HG03460 (cell line): ENCODE results near the gene LINC00632.
A peak's percentile ranks its signal among the peaks of the same experiment; 100 is the strongest.
"Not testable (repeated sequence)": the region's sequence is repeated elsewhere in the genome, so short reads cannot be mapped to it uniquely, and the experiment has no call there.

ENCODE experiments used
- ATAC-seq: cut with Tn5 transposase; IDR thresholded peaks from one replicate; pipeline ENCODE4 v1.9.1; 2021; ENCODE audit not compliant: unreplicated experiment

Gene LINC00632

DNA sequence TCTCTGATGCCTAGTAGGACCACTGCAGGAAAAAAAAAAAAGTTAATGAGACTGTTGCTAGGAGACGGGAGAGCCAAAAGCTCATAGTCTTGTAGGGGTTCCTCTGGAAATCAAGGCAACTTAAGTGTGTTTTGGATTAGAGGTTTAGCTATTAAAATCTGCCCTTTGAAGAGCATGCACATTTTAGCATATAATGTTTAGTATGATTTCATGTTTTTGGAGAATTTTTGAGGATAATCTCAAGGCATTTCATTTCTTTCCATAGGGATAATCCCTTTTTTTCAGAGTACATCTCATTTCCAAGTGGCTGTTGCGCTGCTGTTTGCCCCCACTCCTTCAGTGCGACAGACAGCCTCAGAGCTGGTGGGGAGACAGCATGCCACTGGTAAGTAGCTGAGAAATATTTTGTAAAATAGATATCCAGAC lies at the start of gene LINC00632:
Gene LINC00632 (plus strand): TSS at position 339 of the 426 bp plus-strand sequence.
- no peak for ATAC-seq

- ATAC-seq = no peak
Observed at GRCh38 chrX:140661643-140662042, 47.9 kb upstream of the LINC00632 start.

- no peak for ATAC-seq
Observed at GRCh38 chrX:140664939-140665338, 44.6 kb upstream of the LINC00632 start.

DNA sequence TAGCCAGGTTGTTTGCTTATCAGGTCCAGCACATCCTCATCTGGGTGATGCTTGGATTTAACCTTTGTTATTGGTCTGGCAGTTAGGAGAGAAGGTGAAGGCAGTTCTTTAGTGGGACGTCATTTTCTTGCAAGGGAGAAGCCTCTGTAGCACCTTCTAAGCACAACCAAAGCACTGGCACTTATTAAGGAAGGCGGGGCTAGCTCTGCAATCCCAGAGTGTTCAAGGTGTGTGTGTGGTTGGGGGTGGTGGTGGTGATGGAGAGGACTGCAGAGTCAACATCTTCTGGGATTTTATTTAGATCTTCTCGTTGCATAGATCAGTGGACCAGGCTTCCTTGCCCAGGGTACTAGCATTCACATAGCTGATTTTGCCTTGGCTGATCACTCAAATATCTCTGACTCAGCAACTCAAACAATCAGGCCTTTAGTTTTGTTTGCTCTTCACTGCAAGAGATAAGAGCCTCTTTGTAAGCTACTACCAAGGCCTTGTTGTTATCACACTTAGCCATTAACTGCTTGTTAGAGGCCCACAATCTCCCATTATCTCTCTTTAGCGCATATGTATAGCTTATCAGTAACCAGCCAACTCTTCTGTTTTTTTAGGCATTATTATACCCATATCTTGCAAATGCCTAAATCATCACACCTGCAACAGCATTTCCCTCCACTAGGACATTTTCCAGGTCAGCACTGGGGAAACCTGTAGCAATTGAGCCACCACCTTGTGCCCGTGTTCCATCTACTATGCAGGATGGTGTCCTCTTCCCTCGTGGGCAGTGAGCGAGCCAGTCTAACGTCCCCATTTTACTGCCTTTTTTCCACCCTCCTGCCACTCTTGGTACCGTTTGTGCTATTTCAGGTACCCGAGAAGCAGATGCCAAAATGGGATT lies 36.5 kb upstream of the LINC00632 start:
- ATAC-seq = no peak

GRCh38 chrX:140687706-140688105 lies 21.9 kb upstream of the LINC00632 start:
- no peak for ATAC-seq

DNA sequence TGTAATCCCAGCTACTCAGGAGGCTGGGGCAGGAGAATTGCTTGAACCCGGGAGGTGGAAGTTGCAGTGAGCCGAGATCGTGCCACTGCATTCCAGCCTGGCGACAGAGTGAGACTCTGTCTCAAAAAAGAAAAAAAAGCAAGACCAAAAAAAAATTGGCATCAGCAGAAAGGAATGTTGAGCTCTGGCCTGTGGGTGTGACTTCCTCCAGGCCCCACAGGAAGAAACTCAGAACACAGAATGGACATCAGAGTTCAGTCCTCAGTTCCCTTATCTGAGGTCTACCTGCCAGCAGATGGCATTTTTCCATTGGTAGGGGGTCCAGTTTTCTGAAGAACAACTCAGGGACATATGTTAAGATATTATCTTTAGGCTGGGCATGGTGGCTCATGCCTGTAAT lies 18.0 kb upstream of the LINC00632 start:
- ATAC-seq = not testable (repeated sequence)

DNA sequence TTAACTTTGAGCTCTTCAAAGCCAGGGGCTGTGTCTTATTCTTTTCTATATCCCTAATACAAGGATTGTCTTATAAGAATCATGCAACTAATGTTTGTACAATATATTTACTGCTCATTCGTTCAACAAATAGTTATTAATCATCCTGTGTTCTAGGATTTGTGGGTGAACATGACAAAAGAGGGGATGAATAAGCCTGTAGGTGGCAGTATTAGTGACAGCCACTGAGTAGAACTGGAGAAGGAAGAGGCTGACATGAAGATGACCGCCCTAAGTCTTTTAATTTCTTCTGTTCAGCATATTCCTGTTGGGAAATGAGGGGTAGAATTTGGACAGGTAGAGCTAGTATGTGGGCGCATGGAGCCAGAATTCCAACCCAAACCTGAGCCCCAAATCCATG lies 11.9 kb upstream of the LINC00632 start:
- ATAC-seq = no peak

DNA sequence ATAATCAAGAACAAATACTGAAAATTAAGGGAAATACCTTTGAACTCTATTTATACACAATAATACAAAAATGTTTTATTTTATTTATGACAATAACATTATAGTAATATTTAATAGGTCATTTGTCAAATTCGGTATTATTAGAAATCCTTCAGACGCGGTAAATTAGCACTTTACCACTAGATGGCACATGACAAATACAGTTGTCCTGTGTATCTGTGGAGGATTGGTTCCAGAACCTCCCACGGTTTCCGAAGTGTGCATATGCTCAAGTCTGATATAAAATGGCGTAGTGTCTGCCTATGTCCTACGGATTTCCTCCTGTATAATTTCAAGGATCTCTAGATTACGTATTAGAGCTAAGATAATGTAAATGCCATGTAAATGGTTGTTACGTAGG lies 8.1 kb upstream of the LINC00632 start:
- no peak for ATAC-seq

DNA sequence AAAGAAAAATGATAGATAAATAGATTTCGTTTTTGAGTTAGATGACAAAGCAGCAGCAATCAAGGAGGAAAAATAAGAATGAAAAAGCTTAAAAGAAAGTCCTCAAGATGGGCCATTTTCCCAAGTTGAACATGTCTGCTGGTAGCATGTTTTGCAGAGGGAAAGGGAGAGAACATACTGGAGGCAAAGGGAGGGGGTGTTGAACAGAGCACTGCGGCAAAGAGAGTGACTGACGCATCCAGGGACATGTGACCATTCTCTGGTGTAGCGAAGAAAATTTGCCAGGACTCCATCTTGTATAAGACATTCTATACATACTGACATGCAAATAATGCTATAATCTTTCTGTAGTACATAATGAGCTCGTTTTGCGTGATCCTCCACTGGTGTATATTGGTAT lies 1.2 kb downstream of the LINC00632 start:
- no peak for ATAC-seq

GRCh38 chrX:140711894-140712293 lies 2.3 kb downstream of the LINC00632 start:
- ATAC-seq = no peak

GRCh38 chrX:140712413-140713173 lies 3.0 kb downstream of the LINC00632 start:
- ATAC-seq = no peak

- no peak for ATAC-seq
Observed at GRCh38 chrX:140713174-140713539, 3.6 kb downstream of the LINC00632 start.

DNA sequence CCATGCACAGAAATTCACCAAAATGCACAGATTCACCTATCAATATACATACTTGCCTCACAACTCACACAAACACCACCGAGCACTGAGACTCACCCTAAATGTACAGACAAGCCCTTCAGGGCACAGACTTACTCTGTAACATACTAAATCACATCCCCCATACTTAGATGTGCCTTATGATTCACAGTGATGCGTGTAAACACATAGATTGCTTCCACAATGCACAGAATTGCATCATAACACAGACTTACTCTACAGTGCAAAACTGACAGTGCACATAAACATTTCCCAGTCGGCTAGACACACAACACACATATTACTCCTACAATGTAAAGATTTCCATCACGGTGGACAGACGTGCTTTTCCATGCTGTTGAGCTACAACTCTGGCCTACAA lies 6.2 kb downstream of the LINC00632 start:
- no peak for ATAC-seq

GRCh38 chrX:140723121-140723715 lies 13.7 kb downstream of the LINC00632 start:
- no peak for ATAC-seq

GRCh38 chrX:140724309-140724708 lies 14.8 kb downstream of the LINC00632 start:
- no peak for ATAC-seq

- no peak for ATAC-seq
Observed at GRCh38 chrX:140724736-140725135, 15.2 kb downstream of the LINC00632 start.

DNA sequence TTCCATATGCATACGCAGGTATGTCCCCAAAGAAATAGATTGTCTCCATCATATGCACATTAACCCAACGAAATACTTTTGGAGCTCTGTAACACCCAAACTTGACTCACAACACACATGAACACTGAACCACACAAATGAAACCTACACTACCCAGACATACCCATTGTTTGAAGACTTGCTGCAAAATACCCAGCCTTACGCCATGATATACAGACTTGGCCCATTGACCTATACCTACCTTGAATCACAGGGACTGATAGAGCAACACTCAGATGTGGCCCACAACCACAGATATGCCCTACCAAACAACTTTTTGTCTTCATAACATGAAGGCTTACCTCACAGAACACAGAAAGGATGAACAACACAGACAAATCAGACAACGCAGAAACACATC lies 15.9 kb downstream of the LINC00632 start:
- ATAC-seq = no peak

DNA sequence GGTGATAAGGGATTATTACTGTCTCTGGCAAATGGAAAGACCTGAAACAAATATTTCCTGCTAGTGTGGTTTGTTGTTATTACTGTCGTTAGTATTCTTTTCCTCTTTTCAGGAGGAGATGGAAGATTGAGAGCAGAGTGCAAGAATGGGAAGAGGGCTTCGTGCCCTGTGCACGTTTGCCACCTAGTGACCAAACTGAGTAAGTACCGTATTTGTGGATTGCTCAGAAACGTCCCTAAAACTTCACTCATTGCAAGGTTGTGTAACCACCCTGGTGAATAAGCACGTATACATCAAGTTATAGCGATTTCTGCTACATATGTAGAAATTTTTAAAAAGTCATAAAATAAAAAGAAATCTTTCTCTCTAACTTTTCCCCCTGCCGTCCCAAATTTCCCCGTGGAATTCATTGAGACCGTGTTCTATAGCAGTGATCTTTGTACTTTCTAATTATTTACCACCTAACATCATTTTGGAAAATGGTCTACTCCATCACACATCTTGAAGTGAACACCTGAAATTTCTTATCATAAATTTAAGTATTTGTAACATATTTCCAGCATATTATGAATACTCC lies 24.3 kb downstream of the LINC00632 start:
- ATAC-seq = peak; percentile 61

DNA sequence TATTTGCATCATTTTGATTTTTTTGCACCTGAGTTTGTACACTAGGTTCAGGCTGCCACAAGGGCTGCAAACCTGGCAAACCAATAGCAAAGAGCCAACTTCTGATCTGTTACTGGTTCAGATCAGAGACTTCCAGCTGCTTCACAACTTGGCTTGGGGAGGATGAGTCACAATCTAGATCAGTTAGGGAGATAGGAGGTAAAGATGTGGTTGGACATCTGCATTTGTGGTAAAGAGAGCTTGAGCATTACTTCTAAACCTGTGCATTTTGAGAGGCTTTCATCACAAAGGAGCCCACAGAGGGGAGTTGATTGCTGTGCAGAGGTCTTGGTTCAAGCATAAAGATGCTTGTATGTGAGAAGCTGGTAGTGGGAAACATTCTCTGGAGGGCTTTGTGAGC lies 34.5 kb downstream of the LINC00632 start:
- ATAC-seq = no peak

GRCh38 chrX:140756941-140757340 lies 47.4 kb downstream of the LINC00632 start:
- no peak for ATAC-seq

GRCh38 chrX:140762061-140762460 lies 52.5 kb downstream of the LINC00632 start:
- ATAC-seq = peak; percentile 76
